Esophagus squamous epithelium (tissue), 5 donors: ENCODE measurements around the gene CRHR2. TPM values are rescaled to one million over a fixed set of nuclear protein-coding genes. Genes with fewer than 3 reads are reported as not detected.

Source experiments
- DNase-seq: peaks from one replicate; lab custom pipeline; 2025; lab: John Stamatoyannopoulos, UW
- H3K27ac ChIP-seq, 4 donors: fragments of 200-600 bp; sonication (generic); one replicate each; pipeline ENCODE4 v1.5.1; 2016 to 2019; ENCODE audit warnings: mild to moderate bottlenecking in 1 of 4
- H3K27me3 ChIP-seq, 4 donors: fragments of 200-600 bp; sonication (generic); 1 replicate in 3 of 4; 2 replicates in 1 of 4; pipeline versions ENCODE4 v1.5.1 to v1.6.0; 2017 to 2021; ENCODE audit warnings: antibody characterized with exemption in 1 of 4
- H3K36me3 ChIP-seq, 3 donors: fragments of 200-600 bp; sonication (generic); one replicate each; pipeline ENCODE4 v1.5.1; 2016 to 2019
- H3K4me1 ChIP-seq, 3 donors: fragments of 200-600 bp; sonication (generic); one replicate each; pipeline ENCODE4 v1.5.1; 2017 to 2019
- H3K4me3 ChIP-seq, 4 donors: fragments of 200-600 bp; sonication (generic); 1 replicate in 3 of 4; 2 replicates in 1 of 4; pipeline ENCODE4 v1.5.1; 2016 to 2019; ENCODE audit warnings: mild to moderate bottlenecking in 2 of 4, moderate library complexity in 1 of 4
- H3K9me3 ChIP-seq, 3 donors: fragments of 200-600 bp; sonication (generic); one replicate each; pipeline ENCODE4 v1.5.1; 2016 to 2019
- CTCF ChIP-seq, 6 experiments: fragments of 450-650 bp in 4 of 6; fragments of 200-600 bp in 2 of 6; sonication (generic) in 2 of 6; IDR thresholded peaks; one replicate each; pipeline ENCODE4 v1.5.1; 2016 to 2019; ENCODE audit warnings: antibody characterized with exemption in 6 of 6, mild to moderate bottlenecking in 4 of 6, moderate library complexity in 4 of 6
- POLR2A ChIP-seq, 4 donors: fragments of 450-650 bp; IDR thresholded peaks; one replicate each; pipeline ENCODE4 v1.6.1; 2017; ENCODE audit warnings: antibody characterized with exemption in 4 of 4, mild to moderate bottlenecking in 4 of 4, moderate library complexity in 3 of 4
- whole genome bisulfite sequencing, 2 donors: methylation state at CpG; one replicate each; pipeline ENCODE4 v1.1.5; 2018; 5-methylcytosine and 5-hydroxymethylcytosine counted together
- intact Hi-C: fragments of 100-400 bp; cut with DNase I; formaldehyde crosslinking; loops from one replicate; pipeline ENCODE4 v1.15.0; 2022
- total RNA-seq, 4 donors: library from RNA; depleted of rRNA; stranded (reverse); fragments of >200 nt; gene quantifications; one replicate each; pipeline ENCODE4 v1.1.0, GENCODE V29; 2016
- donor health status: DM: yes; HTN: yes; CAD: no.

Gene CRHR2
- total RNA-seq, 4 donors from 2014 or later: under 0.01 to 0.09 TPM; not detected in 2

- intact Hi-C loops: no loop called here
- H3K9me3 ChIP-seq: no peaks in the 10 kb centered on the region
- peaks cover 0 to 4% (median 0%) of the 10 kb centered on the region in 4 donors for H3K27me3 ChIP-seq
- no peak overlapping the region for H3K4me3 ChIP-seq
- peaks cover 0 to 8% (median 0%) of the 10 kb centered on the region in 3 donors for H3K4me1 ChIP-seq
- H3K27ac ChIP-seq: no peak overlapping the region
- no peak for DNase-seq
- TF ChIP-seq CTCF (IDR thresholded peaks at IDR 0.05) (no peak), POLR2A (IDR thresholded peaks at IDR 0.05) (no peak)
- WGBS, 2 donors: 73 to 75% methylated on average over 4 of the region's 4 CpGs
- H3K36me3 ChIP-seq: no peaks in the 10 kb centered on the region
These were observed 26.2 kb upstream of the CRHR2 start for GRCh38 chr7:30708412-30708811.

GRCh38 chr7:30707391-30708357, 25.4 kb upstream of the CRHR2 start:
- H3K27ac ChIP-seq: peak overlapping the region in 2 of 4 donors; percentile 21 to 36
- TF ChIP-seq CTCF (IDR thresholded peaks at IDR 0.05) (no peak), POLR2A (IDR thresholded peaks at IDR 0.05) (no peak)
- intact Hi-C loops: no loop called here
- peaks cover 0 to 8% (median 0%) of the 10 kb centered on the region in 3 donors for H3K4me1 ChIP-seq
- DNase-seq: no peak
- no peaks in the 10 kb centered on the region for H3K36me3 ChIP-seq
- H3K27me3 ChIP-seq: peaks cover 0 to 4% (median 0%) of the 10 kb centered on the region in 4 donors
- 48 to 62% methylated on average over 7 to 12 of the region's 16 CpGs for WGBS, 2 donors
- no peaks in the 10 kb centered on the region for H3K9me3 ChIP-seq
- no peak overlapping the region for H3K4me3 ChIP-seq

- 64 to 86% methylated on average over 5 to 6 of the region's 6 CpGs for WGBS, 2 donors
These were observed 24.7 kb upstream of the CRHR2 start for GRCh38 chr7:30706908-30707307.

GRCh38 chr7:30706316-30706715, 24.1 kb upstream of the CRHR2 start:
- WGBS, 2 donors: 83 to 86% methylated on average over 6 of the region's 6 CpGs
- intact Hi-C loops: no loop called here
- H3K9me3 ChIP-seq: no peaks in the 10 kb centered on the region
- peaks cover 0 to 9% (median 0%) of the 10 kb centered on the region in 4 donors for H3K27me3 ChIP-seq
- no peak for DNase-seq
- TF ChIP-seq POLR2A (IDR thresholded peaks at IDR 0.05) (no peak), CTCF (IDR thresholded peaks at IDR 0.05) (no peak)
- no peaks in the 10 kb centered on the region for H3K36me3 ChIP-seq
- H3K27ac ChIP-seq: no peak overlapping the region
- H3K4me3 ChIP-seq: no peak overlapping the region
- H3K4me1 ChIP-seq: peaks cover 0 to 8% (median 0%) of the 10 kb centered on the region in 3 donors

More at GRCh38 chr7:30706908-30707307, 24.7 kb upstream of the CRHR2 start:
- DNase-seq: no peak
- peak overlapping the region in 2 of 4 donors; percentile 21 to 33 for H3K27ac ChIP-seq
- intact Hi-C loops: no loop called here
- H3K27me3 ChIP-seq: peaks cover 0 to 4% (median 0%) of the 10 kb centered on the region in 4 donors
- H3K9me3 ChIP-seq: no peaks in the 10 kb centered on the region
- peaks cover 0 to 8% (median 0%) of the 10 kb centered on the region in 3 donors for H3K4me1 ChIP-seq
- no peak for TF ChIP-seq CTCF (IDR thresholded peaks at IDR 0.05)
- TF ChIP-seq POLR2A (IDR thresholded peaks at IDR 0.05): no peak
- H3K36me3 ChIP-seq: no peaks in the 10 kb centered on the region
- no peak overlapping the region for H3K4me3 ChIP-seq

- peaks cover 0 to 8% (median 0%) of the 10 kb centered on the region in 3 donors for H3K4me1 ChIP-seq
- H3K27ac ChIP-seq: no peak overlapping the region
- H3K36me3 ChIP-seq: no peaks in the 10 kb centered on the region
- WGBS, 2 donors: 80 to 92% methylated on average over 2 to 8 of the region's 13 CpGs
- no peak for DNase-seq
- no peak for TF ChIP-seq CTCF (IDR thresholded peaks at IDR 0.05)
- TF ChIP-seq POLR2A (IDR thresholded peaks at IDR 0.05): no peak
- no peaks in the 10 kb centered on the region for H3K9me3 ChIP-seq
- intact Hi-C loops: no loop called here
- H3K27me3 ChIP-seq: peaks cover 0 to 15% (median 0%) of the 10 kb centered on the region in 4 donors
- no peak overlapping the region for H3K4me3 ChIP-seq
These were observed 23.3 kb upstream of the CRHR2 start for GRCh38 chr7:30705596-30705995.
